Measurements from ENCODE around the gene DHX35.

DNA sequence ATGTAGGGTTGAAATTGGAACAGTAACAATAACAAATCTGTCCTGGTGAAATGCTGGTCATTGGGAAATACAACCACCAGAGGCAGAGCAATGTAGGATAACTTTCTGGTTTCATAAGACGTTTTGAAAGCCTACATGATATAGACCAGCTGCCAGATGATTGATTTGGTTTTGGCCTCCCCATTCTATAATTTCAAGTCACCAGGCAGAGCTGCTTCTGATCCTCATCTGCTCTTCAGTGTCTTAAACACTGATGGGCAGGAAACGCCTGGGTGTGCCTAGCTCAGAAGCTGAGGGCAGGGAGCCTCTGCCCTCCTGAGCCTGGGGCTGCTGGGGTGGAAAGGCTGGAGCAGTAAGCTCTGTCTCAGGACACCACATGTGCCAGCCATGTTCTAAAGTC, 24.5 kb downstream of the DHX35 start:
- TF ChIP-seq, protein P1, sequence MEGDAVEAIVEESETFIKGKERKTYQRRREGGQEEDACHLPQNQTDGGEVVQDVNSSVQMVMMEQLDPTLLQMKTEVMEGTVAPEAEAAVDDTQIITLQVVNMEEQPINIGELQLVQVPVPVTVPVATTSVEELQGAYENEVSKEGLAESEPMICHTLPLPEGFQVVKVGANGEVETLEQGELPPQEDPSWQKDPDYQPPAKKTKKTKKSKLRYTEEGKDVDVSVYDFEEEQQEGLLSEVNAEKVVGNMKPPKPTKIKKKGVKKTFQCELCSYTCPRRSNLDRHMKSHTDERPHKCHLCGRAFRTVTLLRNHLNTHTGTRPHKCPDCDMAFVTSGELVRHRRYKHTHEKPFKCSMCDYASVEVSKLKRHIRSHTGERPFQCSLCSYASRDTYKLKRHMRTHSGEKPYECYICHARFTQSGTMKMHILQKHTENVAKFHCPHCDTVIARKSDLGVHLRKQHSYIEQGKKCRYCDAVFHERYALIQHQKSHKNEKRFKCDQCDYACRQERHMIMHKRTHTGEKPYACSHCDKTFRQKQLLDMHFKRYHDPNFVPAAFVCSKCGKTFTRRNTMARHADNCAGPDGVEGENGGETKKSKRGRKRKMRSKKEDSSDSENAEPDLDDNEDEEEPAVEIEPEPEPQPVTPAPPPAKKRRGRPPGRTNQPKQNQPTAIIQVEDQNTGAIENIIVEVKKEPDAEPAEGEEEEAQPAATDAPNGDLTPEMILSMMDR (IDR thresholded peaks at IDR 0.05) = no peak
- TF ChIP-seq POLR2A (IDR thresholded peaks at IDR 0.05) = no peak
